HEK293T (cell line): Measurements from ENCODE around the gene PEX26.

Experiments used
- HDGF ChIP-seq: fragments of 450-650 bp; IDR thresholded peaks from 2 replicates; pipeline ENCODE4 v1.6.1; 2017; ENCODE audit warnings: antibody characterized with exemption, borderline replicate concordance
- L3MBTL2 ChIP-seq: fragments of 450-650 bp; conservative IDR thresholded peaks from 2 replicates; pipeline ENCODE4 v1.6.1; 2016; ENCODE audit warnings: mild to moderate bottlenecking
- SP1 ChIP-seq: fragments of 450-650 bp; IDR thresholded peaks from 2 replicates; pipeline ENCODE4 v1.6.1; 2017
- TARDBP ChIP-seq: fragments of 450-650 bp; IDR thresholded peaks from 2 replicates; pipeline ENCODE4 v1.6.1; 2016
- ZNF384 ChIP-seq: fragments of 450-650 bp; IDR thresholded peaks from 2 replicates; pipeline ENCODE4 v1.6.1; 2016

- TF ChIP-seq SP1 (no peak), TARDBP (no peak), HDGF (no peak), L3MBTL2 (no peak), ZNF384 (no peak)
Observed at GRCh38 chr22:18033204-18033998, 44.4 kb upstream of the PEX26 start.
